GM10248 (cell line): Measurements from ENCODE around the gene CREM.

Experiments
- CTCF ChIA-PET: fragments of 300-600 bp; sonication (Branson Sonifier 250); formaldehyde crosslinking; extraction: SDS; loops from one replicate; lab custom pipeline; 2021; ENCODE audit warnings: antibody characterized with exemption; lab: Yijun Ruan, JAX
- POLR2A ChIA-PET: fragments of 350-650 bp; sonication (Branson Sonifier 250); formaldehyde crosslinking; extraction: SDS; loops from one replicate; lab custom pipeline; 2020; ENCODE audit warnings: antibody characterized with exemption; lab: Yijun Ruan, JAX
- DNase-seq: peaks from one replicate; pipeline ENCODE4 v3.0.0; 2012; ENCODE audit errors: extremely low spot score
- TF ChIP-seq, protein P1 (sequence below): IDR thresholded peaks from 2 replicates; pipeline ENCODE4 v1.5.1; 2012; ENCODE audit warnings: mild to moderate bottlenecking, low read depth; ENCODE audit errors: extremely low read depth, missing control alignments, control extremely low read depth

The CREM gene

GRCh38 chr10:35140126-35140525, 13.5 kb downstream of the CREM start:
- CTCF ChIA-PET, result interaction anchor here (1.0 to 1.5 kb wide), 2 partner anchors 52 to 55 kb away, joined by 3 to 6 read pairs; no protein-coding TSS in a partner anchor
- TF ChIP-seq, protein P1, sequence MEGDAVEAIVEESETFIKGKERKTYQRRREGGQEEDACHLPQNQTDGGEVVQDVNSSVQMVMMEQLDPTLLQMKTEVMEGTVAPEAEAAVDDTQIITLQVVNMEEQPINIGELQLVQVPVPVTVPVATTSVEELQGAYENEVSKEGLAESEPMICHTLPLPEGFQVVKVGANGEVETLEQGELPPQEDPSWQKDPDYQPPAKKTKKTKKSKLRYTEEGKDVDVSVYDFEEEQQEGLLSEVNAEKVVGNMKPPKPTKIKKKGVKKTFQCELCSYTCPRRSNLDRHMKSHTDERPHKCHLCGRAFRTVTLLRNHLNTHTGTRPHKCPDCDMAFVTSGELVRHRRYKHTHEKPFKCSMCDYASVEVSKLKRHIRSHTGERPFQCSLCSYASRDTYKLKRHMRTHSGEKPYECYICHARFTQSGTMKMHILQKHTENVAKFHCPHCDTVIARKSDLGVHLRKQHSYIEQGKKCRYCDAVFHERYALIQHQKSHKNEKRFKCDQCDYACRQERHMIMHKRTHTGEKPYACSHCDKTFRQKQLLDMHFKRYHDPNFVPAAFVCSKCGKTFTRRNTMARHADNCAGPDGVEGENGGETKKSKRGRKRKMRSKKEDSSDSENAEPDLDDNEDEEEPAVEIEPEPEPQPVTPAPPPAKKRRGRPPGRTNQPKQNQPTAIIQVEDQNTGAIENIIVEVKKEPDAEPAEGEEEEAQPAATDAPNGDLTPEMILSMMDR, result no peak
- no peak for DNase-seq
- POLR2A ChIA-PET, result no interaction called here

- POLR2A ChIA-PET, result no interaction called here
- DNase-seq, result no peak
- CTCF ChIA-PET, result no interaction called here
- TF ChIP-seq, protein P1, result no peak
These were observed 14.1 kb downstream of the CREM start for GRCh38 chr10:35140727-35141126.

GRCh38 chr10:35150308-35150707, 23.7 kb downstream of the CREM start:
- CTCF ChIA-PET, result interaction anchor here (1.0 to 1.9 kb wide), 10 partner anchors 10 to 67 kb away, joined by 3 to 22 read pairs (median 6); partner anchors contain the start of gene CREM

GRCh38 chr10:35152992-35153391, 26.3 kb downstream of the CREM start:
- ChIA-PET POLR2A (no interaction called here), CTCF (interaction anchor here (1.3 to 2.4 kb wide), 4 partner anchors 10 to 43 kb away, joined by 4 to 18 read pairs (median 8); partner anchors contain the start of gene CREM)
- DNase-seq, result no peak
- TF ChIP-seq, protein P1, result no peak

More at GRCh38 chr10:35150308-35150707, 23.7 kb downstream of the CREM start:
- POLR2A ChIA-PET, result interaction anchor here (0.7 to 1.8 kb wide), 3 partner anchors 35 to 124 kb away, joined by 4 to 15 read pairs (median 5); no protein-coding TSS in a partner anchor
- TF ChIP-seq, protein P1, result no peak
- DNase-seq, result no peak

DNA sequence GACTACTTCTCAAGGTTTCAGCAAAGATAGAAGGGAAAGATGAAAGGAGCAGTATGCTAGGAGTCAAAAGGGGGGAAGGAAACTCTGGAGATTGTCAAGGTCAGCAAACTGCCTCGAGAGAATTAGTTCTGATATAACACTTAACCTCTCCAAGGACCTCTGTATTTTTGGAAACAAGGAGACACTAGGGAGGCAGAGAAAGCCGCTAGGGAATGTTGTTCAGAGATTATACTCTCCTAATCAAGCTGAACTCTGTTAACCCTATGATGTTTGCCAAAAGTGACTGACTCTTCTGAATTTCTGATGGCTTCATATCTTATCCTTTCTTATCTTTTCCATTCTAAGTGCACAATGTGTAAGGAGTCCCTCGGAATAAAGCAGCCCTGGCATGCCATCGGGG, 27.1 kb downstream of the CREM start:
- no peak for DNase-seq
- ChIA-PET CTCF (interaction anchor here (1.0 to 2.4 kb wide), 7 partner anchors 9 to 68 kb away, joined by 3 to 18 read pairs (median 3); no protein-coding TSS in a partner anchor), POLR2A (no interaction called here)
- TF ChIP-seq, protein P1, result no peak

DNA sequence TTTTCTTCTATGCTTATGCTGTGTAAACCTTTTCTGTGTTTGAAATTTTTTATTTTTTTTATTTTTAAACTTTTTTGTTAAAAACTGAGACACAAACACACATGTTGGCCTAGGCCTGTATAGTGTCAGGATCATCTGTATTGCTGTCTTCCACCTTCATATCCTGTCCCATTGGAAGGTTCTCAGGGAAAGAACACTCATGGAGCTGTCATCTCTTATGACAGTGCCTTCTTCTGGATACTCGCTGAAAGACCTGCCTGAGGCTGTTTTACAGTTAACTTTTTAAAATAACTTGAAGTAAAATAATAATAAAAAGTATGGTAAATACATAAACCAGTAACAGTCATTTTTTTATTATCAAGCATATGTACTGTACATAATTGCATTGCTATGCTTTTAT, 34.1 kb downstream of the CREM start:
- no peak for DNase-seq
- ChIA-PET CTCF (interaction anchor here (0.7 to 2.7 kb wide), 10 partner anchors 9 to 35 kb away, joined by 3 to 10 read pairs (median 3); no protein-coding TSS in a partner anchor), POLR2A (no interaction called here)
- TF ChIP-seq, protein P1, result no peak

DNA sequence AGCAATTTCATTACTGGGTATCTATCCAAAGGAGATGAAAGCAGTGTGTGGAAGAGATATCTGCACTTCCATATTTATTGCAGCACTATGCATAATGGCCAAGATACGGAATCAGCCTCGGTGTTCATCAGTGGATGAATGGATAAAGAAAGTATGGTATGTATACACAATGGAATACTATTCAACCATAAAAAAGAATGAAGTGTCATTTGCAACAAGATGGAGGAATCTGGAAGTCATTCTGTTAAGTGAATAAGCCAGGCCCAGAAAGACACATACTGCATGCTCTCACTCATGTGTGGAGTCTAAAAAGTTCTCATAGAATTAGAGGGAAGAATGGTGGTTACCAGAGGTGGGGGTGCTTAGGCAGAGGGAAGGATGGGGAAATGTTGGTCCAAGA, 35.3 kb downstream of the CREM start:
- POLR2A ChIA-PET, result interaction anchor here (0.6 kb wide), 1 partner anchor 35 kb away, joined by 6 read pairs; no protein-coding TSS in a partner anchor
- CTCF ChIA-PET, result interaction anchor here (0.7 to 3.9 kb wide), 3 partner anchors 12 to 18 kb away, joined by 3 to 18 read pairs (median 4); no protein-coding TSS in a partner anchor
- TF ChIP-seq, protein P1, result no peak
- DNase-seq, result no peak
